Activated CD8-positive, alpha-beta memory T cell treated with anti-CD3 and anti-CD28 coated beads for 24 hours (primary cell): ENCODE measurements around the gene ISLR.

ENCODE experiments used
- DNase-seq: peaks from one replicate; pipeline ENCODE4 v3.0.0-alpha.2; 2020

The ISLR gene

DNA sequence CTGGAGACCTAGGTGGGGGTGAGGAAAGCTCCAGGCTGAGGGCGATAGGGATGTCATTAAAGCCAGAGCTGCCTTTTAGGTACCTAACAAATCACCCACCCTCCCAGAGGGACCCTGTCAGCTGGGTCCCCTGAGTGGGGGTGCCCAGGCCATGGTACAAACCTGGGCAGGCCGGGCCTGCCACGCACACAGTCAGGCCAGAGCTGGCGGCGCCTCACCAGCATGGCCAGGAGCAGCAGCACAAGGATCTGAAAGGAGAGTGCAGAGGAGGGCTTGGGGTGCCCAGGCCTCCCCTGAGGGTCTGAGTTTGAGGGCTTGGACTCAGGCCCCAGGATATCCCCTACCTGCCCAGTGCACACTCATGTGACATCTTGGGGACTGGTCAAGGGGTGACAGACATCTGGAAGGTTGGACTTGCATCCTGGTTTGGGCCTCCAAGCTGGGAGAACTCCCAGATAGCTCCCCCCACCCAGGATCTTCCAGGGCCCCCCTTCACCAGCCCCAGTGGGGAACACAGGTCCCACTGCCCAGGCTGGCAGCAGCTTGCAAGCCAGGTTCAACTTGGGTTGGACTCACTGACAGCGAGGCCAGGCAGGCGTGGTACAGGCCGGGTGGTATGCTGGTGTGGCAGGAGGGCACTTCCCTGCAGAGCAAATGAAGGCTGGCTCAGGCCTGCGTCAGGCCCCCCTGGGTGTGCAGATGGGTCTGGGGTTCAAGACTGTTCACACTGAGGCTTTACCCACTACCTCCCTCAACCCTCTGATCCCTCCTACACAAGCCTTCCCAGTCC lies 23.9 kb downstream of the ISLR start:
- no peak for DNase-seq

DNA sequence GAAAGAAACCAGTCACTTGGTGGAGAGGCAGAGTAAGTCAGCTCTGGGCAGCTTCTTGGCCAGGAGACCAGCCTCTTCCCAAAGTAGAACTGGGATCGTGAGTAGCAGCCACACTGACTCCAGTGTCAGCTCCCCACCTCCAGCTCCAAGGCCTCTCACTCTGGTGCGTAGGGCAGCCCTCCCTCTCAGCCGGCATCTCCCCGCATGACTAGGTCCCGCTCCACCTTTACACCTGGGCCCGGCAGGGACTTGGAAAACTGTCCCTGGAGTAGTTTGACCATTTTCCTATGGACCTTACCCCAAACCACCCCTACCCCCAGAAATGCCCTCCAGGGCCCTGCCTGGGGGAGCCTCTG lies 25.8 kb downstream of the ISLR start:
- DNase-seq = no peak

- DNase-seq = no peak
Measured at GRCh38 chr15:74200412-74200815, 26.9 kb downstream of the ISLR start.

DNA sequence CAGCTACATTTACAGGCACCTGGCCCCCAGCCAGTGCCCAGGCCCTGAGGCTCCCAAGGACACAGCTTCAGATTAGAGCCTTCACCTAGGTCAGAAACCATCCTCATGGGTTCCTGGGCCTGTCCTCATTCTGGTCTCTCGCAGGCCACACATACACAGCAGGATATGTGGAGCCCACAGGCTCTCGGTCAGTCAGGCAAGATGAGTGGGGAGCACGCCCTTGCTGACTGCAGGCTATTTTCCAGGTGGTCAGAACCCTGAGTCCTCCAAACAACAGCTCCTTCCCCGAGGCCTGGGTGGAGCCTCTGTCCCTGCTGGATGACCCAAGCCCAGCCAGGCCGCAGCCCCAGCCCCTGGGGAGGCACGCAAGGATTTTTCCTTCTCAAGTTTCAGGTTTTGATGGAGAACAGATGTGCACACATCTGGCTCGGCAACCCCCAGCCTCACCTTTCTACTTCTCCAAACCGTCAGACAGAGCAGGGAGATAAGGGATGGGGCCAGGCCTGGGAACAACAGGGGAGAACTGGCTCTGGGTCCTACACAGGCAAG lies 27.4 kb downstream of the ISLR start:
- DNase-seq = no peak

GRCh38 chr15:74201710-74202420 lies 28.4 kb downstream of the ISLR start:
- no peak for DNase-seq

DNA sequence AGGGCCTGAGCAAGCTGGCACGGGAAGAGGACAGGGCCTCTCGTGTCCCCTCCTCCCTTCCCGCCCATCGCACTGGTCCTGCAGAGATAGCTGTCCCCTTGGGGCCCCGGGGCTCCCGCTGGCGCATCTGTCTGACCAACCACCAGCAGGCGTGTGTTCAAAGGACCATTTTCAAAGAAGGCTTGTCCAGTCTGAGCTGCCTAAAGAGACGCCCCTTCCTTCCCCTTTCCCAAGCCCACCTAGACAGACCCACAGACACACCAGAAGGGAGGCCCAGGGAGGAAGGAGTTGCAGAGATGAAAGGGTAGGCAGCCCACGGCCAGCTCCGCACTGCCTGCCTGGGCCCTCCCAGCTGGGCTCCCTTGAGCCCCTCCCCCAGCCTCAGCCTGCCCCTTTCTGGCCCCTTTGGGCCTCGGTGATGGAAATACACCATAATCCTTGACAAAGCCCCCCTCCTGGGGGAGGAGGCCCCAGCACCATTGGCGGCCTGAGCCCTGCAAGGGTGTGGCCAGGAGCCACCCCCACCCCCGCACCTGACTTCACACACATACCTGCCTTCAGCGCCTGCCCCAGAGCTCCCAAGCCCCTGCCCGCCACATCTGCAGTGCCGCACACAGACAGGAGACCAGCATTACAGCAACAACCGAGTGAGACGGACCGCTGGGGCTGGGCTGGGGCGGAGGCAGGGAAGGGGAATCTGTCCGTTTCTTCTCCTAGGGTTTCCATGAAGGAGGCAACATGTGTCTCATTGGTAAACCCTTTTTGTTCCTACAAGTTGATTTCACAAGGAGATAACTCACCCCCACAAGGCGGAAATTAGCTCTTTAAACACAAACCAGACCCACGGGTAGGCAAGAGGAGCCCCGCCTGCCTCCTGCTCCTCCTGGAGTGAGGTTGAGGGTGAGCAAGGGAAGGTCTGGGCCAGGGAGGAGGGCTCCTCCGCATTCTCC lies 29.2 kb downstream of the ISLR start, which contains the start of gene STRA6:
Gene STRA6, minus strand, starts transcription at position 336 of the 950 bp plus-strand sequence. CDS start 520 bp downstream, outside the sequence.
- no peak for DNase-seq

GRCh38 chr15:74203914-74204431 lies 30.5 kb downstream of the ISLR start:
- no peak for DNase-seq

- DNase-seq = no peak
Measured at GRCh38 chr15:74205582-74205947, 32.1 kb downstream of the ISLR start.

GRCh38 chr15:74206801-74207281 lies 33.3 kb downstream of the ISLR start:
- no peak for DNase-seq

GRCh38 chr15:74207652-74208440 lies 34.3 kb downstream of the ISLR start:
- DNase-seq = no peak

- DNase-seq = no peak
Measured at GRCh38 chr15:74208496-74208895, 35.0 kb downstream of the ISLR start.

- no peak for DNase-seq
Measured at GRCh38 chr15:74208901-74209559, 35.5 kb downstream of the ISLR start.

- no peak for DNase-seq
Measured at GRCh38 chr15:74209560-74209958, 36.0 kb downstream of the ISLR start.

- no peak for DNase-seq
Measured at GRCh38 chr15:74209997-74210671, 36.6 kb downstream of the ISLR start.

DNA sequence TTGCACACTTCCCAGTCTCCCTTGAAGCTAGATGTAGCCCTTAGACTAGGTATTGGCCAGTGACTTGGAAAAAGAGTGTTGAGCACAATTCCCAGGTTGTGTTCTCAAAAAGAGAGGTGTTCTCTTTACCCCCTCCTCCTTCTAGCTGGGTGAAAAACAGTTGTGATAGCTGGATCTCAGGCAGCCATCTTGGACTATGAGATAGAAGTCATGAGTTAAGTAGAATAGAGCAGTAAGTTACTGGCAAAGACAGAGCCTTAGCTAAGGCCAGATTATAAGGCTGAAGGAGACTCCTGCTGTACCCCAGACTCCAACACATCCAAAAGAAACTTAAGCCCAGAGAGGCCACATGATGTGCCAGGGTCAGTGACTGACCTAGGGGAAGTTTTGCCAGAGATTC lies 37.2 kb downstream of the ISLR start:
- no peak for DNase-seq

- DNase-seq = no peak
Measured at GRCh38 chr15:74211656-74212055, 38.1 kb downstream of the ISLR start.

GRCh38 chr15:74212494-74212893 lies 39.0 kb downstream of the ISLR start:
- no peak for DNase-seq

DNA sequence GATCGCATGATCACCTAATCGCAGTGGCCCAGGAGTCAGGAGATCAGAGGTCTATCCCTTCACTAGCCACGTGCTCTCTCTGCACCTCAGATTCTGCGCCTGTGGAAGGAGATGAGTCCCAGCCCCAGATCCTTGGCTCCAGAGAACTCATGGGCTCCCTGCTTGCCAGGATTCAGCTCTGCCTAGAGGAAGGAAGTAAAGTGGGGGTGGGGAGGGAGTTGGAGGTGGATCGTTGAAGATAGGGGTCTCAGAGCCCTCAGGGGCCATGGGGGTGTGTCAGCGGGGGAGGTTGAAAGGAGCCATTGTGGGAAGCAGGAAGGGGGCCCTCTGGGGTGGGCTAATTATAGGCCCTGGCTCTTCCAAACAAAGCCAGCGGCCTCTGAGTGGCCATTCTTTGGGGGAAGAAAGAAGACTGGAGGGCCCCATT lies 40.4 kb downstream of the ISLR start:
- no peak for DNase-seq

GRCh38 chr15:74214324-74215021 lies 41.0 kb downstream of the ISLR start:
- no peak for DNase-seq

- DNase-seq = no peak
Measured at GRCh38 chr15:74215958-74216357, 42.4 kb downstream of the ISLR start.
